GM18511 (cell line): Measurements from ENCODE around the gene TBXAS1.

Experiments used
- ATAC-seq: cut with Tn5 transposase; IDR thresholded peaks from one replicate; pipeline ENCODE4 v1.9.1; 2021; ENCODE audit warnings: mild to moderate bottlenecking, moderate library complexity; ENCODE audit not compliant: unreplicated experiment

The TBXAS1 gene

DNA sequence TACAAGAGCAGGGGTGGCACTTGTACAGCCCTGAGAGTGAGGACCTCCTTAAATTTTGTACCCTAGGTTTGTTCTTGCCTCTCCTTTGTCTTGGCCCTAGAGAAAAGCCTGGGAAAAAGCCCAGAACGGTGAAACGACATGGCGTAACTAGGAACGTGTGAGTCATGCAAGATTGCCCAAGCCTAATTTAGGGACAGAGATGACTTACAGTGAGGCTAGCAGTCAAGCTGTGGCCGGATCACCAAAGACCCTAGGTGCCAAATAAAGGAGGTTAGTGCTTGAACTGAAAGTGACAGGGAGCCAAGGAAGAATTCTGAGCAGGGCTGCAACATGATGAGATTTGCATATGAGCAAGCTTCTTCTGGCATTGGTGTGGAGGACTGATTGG, 25.1 kb downstream of the TBXAS1 start:
- no peak for ATAC-seq

GRCh38 chr7:139854803-139855497, 25.9 kb downstream of the TBXAS1 start:
- no peak for ATAC-seq

GRCh38 chr7:139855498-139856270, 26.6 kb downstream of the TBXAS1 start:
- no peak for ATAC-seq

- no peak for ATAC-seq
These were observed 28.7 kb downstream of the TBXAS1 start for GRCh38 chr7:139857791-139858190.

DNA sequence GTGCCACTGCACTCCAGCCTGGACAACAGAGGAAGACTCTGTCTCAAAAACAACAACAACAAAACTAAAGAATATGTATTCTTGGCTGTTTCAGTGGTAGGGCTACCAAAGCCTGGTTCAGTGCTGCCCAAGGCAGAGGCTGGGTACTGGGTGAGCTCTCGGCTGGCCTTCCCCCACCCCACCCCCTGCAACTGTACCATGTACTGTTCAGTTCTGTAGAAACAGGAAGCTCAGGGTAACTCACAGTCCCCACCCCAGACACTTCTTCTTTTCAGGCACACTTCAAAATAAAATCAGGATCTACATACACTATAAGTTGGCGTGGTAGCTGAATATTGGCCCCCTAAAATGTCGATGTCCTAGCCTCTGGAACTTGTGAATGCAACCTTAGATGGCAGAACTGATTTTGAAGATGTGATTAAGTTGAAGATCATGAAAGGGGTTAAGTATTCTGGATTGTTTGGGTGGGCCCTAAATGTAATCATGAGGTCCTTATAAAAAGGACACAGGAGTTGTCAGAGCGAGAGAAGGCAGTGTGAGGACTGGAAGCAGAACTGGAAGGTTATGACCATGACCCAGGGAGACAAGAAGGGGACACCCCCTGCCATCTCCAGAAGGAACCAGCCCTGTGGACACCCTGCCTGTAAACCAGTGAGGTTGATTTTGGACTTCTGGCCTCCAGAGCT, 31.2 kb downstream of the TBXAS1 start:
- no peak for ATAC-seq

- ATAC-seq, result no peak
These were observed 32.7 kb downstream of the TBXAS1 start for GRCh38 chr7:139861803-139862202.

- ATAC-seq, result no peak
These were observed 37.2 kb downstream of the TBXAS1 start for GRCh38 chr7:139866047-139866837.

GRCh38 chr7:139867847-139868246, 38.8 kb downstream of the TBXAS1 start:
- no peak for ATAC-seq

DNA sequence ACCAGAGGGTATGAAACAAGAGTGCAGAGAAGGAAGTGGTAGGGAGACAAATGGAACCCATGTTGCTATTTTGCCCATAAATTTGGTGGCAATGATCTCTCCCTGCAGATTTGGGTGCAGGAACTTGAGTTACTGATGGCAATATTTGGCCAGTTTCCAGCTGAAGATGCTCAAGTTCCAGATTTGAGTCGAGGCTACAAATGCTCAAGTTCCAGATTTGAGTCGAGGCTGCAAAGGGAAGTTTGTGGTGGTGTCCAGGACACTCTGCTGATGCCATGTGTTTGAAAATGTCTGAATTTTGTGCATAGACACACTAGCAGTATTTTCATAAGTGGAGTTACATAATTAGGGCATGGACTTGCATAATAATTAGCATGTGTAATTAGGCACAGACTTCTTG, 40.8 kb downstream of the TBXAS1 start:
- no peak for ATAC-seq

DNA sequence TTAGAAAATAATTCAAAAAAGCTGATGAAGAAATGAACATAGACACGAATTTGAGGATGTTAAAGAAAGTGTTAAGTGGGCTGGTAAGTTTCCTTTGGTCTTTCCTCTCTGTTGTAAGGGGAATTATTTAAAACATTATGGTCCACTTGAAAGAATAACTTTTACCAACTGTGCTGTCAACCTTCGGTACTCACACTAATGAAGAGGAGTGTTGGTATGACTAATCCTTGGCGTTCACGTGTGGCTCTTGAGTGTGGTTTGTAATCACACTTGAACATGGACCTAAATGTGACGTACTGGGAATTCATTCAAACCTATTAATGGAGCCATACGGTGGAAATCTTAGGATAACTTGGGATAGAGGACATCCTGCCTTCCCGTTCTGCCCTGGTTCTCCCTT, 41.3 kb downstream of the TBXAS1 start:
- ATAC-seq, result no peak

GRCh38 chr7:139871331-139871730, 42.3 kb downstream of the TBXAS1 start:
- no peak for ATAC-seq

- ATAC-seq, result no peak
These were observed 42.8 kb downstream of the TBXAS1 start for GRCh38 chr7:139871820-139872219.

- no peak for ATAC-seq
These were observed 44.7 kb downstream of the TBXAS1 start for GRCh38 chr7:139873593-139874301.

GRCh38 chr7:139874302-139874629, 45.2 kb downstream of the TBXAS1 start:
- no peak for ATAC-seq

GRCh38 chr7:139875821-139876241, 46.8 kb downstream of the TBXAS1 start:
- ATAC-seq, result peak; percentile 93

DNA sequence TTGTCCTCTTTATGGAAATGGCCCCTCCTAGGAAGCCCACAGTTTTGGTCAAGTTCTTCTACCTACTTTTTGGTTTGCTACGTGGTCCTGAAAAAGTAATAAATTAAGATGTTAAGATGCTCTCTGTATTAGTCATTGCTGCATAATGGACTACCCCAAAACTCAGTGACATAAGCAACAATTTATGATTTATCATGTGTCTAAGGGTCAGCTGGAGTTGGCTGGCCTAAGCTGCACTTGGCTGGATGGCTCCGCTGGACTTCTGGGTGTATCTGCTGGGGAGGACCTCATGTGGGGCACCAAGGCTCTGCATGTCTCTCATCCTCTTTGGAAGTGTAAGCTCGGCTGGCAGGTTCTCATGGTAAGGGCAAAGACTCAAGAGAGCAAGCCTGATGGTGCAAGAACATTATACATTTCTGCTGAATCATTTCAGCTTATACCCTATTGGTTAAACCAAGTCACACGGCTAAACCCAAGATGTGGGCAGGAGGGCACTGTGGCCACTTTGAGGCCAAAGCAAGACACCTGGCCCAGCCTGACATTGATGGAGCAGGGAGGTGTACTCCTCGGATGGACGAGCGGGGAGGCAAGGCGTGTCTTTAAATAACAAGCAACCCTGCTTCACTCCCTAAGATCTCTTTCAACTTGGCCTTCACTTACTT, 47.7 kb downstream of the TBXAS1 start:
- ATAC-seq, result no peak

DNA sequence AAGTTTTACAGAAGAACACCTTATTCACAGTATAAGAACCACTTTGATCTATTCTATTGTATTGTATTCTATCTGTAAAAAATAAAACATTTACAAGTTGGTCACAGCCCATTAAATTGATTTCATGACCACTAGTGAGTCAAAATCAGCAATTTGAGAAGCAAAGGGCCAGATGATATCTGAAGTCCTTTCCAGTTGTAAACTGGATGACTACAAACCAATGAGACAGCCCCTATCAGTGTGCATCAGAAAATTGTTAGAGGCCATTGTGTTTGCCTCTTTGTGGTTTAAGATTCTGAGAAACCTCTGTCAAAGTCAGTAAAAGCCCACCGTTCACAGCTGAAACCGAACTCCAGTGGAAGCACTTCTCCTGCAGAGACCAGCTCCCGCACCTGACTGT, 54.8 kb downstream of the TBXAS1 start:
- ATAC-seq, result no peak

DNA sequence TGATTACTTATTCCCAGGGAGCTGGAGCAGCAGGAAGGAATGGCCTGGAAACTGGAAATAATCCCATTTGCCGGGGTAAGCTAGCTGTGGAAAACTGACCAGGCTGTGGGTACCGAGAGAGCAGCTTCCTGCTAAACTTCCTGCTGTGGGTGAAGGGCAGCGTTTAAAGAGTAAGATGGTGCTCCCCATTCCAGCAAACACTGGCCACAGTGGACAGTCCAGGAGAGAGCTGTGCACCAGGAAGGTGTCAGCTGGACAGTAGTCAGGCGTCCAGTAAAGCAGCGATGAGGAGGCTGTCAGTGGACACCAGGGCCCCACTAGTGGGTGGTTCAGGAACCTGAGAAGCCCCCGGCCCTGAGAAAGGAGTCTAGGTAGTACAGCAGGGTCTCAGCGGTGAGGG, 55.4 kb downstream of the TBXAS1 start:
- no peak for ATAC-seq

DNA sequence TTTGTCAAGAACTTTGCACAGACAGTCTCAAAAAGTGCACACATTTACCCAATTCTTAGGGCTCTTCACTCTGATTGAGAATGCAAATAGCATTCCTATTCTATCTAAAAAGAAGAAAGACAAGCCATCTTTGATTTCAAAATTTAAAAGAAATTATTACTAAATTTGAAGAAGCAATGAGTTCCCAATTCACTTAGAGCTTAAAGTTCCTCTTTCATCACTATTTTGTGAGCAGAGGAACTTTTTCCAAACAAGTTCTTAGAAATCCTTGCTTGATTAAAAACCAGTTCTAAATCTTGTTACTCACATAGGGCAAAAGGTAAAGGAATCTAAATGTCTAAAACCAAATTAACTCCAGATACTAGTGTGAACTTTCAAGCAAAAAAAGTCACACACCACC, 56.4 kb downstream of the TBXAS1 start:
- ATAC-seq, result no peak

GRCh38 chr7:139886206-139886605, 57.1 kb downstream of the TBXAS1 start:
- ATAC-seq, result peak; percentile 61
